Measurements from ENCODE around the gene SIAH3.
"Not testable (repeated sequence)": the region's sequence is repeated elsewhere in the genome, so short reads cannot be mapped to it uniquely, and the experiment has no call there.

Gene SIAH3

GRCh38 chr13:45851171-45851921, at the start of gene SIAH3:
Gene SIAH3, minus strand, starts transcription at chr13:45851753. Its CDS starts 124 bp downstream, at chr13:45851629.
- no peak for DNase-seq (ENCODE audit: low read depth in 2 of 2, low spot score in 1 of 2)

- no peak for DNase-seq (ENCODE audit: low read depth in 2 of 2, low spot score in 1 of 2)
Measured at GRCh38 chr13:45899406-45899805, 47.9 kb upstream of the SIAH3 start.

GRCh38 chr13:45897562-45897961, 46.0 kb upstream of the SIAH3 start:
- DNase-seq (ENCODE audit: low read depth in 2 of 2, low spot score in 1 of 2): no peak

- DNase-seq (ENCODE audit: low read depth in 2 of 2, low spot score in 1 of 2): no peak
Measured at GRCh38 chr13:45896285-45896684, 44.7 kb upstream of the SIAH3 start.

GRCh38 chr13:45895881-45896280, 44.3 kb upstream of the SIAH3 start:
- DNase-seq (ENCODE audit: low read depth in 2 of 2, low spot score in 1 of 2): no peak

GRCh38 chr13:45892513-45892912, 41.0 kb upstream of the SIAH3 start:
- DNase-seq (ENCODE audit: low read depth in 2 of 2, low spot score in 1 of 2): no peak

GRCh38 chr13:45889590-45890243, 38.2 kb upstream of the SIAH3 start:
- DNase-seq (ENCODE audit: low read depth in 2 of 2, low spot score in 1 of 2): no peak

- no peak for DNase-seq (ENCODE audit: low read depth in 2 of 2, low spot score in 1 of 2)
Measured at GRCh38 chr13:45886466-45886865, 34.9 kb upstream of the SIAH3 start.

- DNase-seq (ENCODE audit: low read depth in 2 of 2, low spot score in 1 of 2): no peak
Measured at GRCh38 chr13:45885194-45885593, 33.6 kb upstream of the SIAH3 start.

- DNase-seq (ENCODE audit: low read depth in 2 of 2, low spot score in 1 of 2): no peak
Measured at GRCh38 chr13:45882626-45883025, 31.1 kb upstream of the SIAH3 start.

- no peak for DNase-seq (ENCODE audit: low read depth in 2 of 2, low spot score in 1 of 2)
Measured at GRCh38 chr13:45881353-45881752, 29.8 kb upstream of the SIAH3 start.

GRCh38 chr13:45880242-45880641, 28.7 kb upstream of the SIAH3 start:
- no peak for DNase-seq (ENCODE audit: low read depth in 2 of 2, low spot score in 1 of 2)

- no peak for DNase-seq (ENCODE audit: low read depth in 2 of 2, low spot score in 1 of 2)
Measured at GRCh38 chr13:45879666-45880065, 28.1 kb upstream of the SIAH3 start.

- no peak for DNase-seq (ENCODE audit: low read depth in 2 of 2, low spot score in 1 of 2)
Measured at GRCh38 chr13:45878966-45879365, 27.4 kb upstream of the SIAH3 start.

GRCh38 chr13:45876781-45877180, 25.2 kb upstream of the SIAH3 start:
- DNase-seq (ENCODE audit: low read depth in 2 of 2, low spot score in 1 of 2): no peak

- no peak for DNase-seq (ENCODE audit: low read depth in 2 of 2, low spot score in 1 of 2)
Measured at GRCh38 chr13:45875951-45876350, 24.4 kb upstream of the SIAH3 start.

- DNase-seq (ENCODE audit: low read depth in 2 of 2, low spot score in 1 of 2): no peak
Measured at GRCh38 chr13:45873491-45874325, 22.2 kb upstream of the SIAH3 start.

GRCh38 chr13:45872566-45872965, 21.0 kb upstream of the SIAH3 start:
- no peak for DNase-seq (ENCODE audit: low read depth in 2 of 2, low spot score in 1 of 2)

- DNase-seq (ENCODE audit: low read depth in 2 of 2, low spot score in 1 of 2): not testable (repeated sequence)
Measured at GRCh38 chr13:45871201-45871600, 19.6 kb upstream of the SIAH3 start.

- no peak for DNase-seq (ENCODE audit: low read depth in 2 of 2, low spot score in 1 of 2)
Measured at GRCh38 chr13:45870232-45870631, 18.7 kb upstream of the SIAH3 start.

- DNase-seq (ENCODE audit: low read depth in 2 of 2, low spot score in 1 of 2): no peak
Measured at GRCh38 chr13:45865414-45865813, 13.9 kb upstream of the SIAH3 start.
